Glomerular endothelial cell (primary cell): ENCODE results near the gene CREG2. TPM values are rescaled to one million over a fixed set of nuclear protein-coding genes. Genes with fewer than 3 reads are reported as not detected.
A peak's percentile ranks its signal among the peaks of the same experiment; 100 is the strongest.
"Not testable (repeated sequence)": the region's sequence is repeated elsewhere in the genome, so short reads cannot be mapped to it uniquely, and the experiment has no call there.

Experiments
- DNase-seq: peaks from one replicate; pipeline ENCODE4 v3.0.0-alpha.2; 2011; ENCODE audit warnings: low read depth, low spot score; ENCODE audit errors: extremely low read depth
- total RNA-seq: library from RNA; depleted of rRNA; stranded (reverse); fragments of >200 nt; gene quantifications from 2 replicates; pipeline ENCODE4 v1.2.3, GENCODE V29; 2015

The CREG2 gene
- total RNA-seq, 1 donor from 2014 or later = 31.7 TPM

DNA sequence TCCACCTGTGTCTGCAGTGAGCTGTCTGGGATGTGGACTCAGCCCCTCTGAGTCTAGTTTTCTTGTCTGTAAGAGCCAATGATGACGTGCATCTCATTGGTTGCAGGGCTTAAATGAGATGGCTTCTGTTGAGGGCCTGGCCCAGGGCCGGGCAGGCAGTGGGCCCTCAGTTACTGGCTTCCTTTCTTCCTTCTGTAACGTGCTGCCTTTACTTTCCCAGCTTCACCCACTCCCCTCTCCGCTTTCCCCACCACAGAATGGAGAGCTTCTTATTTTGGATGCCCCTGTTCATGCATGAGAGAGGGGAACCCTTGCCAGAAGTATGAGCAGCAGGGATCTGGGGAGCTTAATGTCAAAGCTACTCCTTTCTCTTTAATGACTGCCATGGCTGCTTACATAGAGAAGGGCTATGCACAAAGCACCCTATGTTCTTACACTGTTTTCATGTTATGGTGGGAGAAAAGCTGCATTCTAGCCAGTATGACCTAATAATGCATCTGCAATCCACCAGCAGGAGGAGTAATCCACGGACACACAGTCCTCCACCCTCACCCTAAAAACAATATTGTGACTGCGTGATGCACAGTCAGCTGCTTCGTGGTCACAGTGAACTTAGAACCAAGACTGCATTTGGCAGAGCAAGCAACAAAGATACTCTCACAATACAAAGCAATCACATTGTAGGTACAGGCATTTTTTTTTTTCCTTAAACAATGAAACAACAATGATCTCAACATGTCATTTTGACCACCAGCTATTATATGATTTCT, 37.2 kb downstream of the CREG2 start:
- no peak for DNase-seq

DNA sequence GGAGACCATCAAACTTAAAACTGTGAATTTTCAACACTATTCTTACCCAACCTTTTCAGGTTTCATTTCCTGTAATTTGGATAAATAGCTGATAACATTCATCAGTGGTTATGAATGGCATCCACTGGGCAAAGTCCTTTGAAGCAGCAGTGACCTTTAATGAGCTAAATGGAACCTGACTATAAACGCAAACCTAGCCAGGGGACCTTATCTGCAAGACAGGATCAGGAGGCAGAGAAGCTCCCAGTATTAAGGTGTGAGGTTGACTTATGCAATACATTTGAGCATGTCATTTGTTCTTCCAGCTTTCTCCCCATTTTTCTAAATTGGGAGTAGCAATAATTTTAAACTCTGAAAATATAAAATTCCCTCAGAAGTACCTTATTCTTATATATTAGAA, 38.4 kb downstream of the CREG2 start:
- DNase-seq = no peak

DNA sequence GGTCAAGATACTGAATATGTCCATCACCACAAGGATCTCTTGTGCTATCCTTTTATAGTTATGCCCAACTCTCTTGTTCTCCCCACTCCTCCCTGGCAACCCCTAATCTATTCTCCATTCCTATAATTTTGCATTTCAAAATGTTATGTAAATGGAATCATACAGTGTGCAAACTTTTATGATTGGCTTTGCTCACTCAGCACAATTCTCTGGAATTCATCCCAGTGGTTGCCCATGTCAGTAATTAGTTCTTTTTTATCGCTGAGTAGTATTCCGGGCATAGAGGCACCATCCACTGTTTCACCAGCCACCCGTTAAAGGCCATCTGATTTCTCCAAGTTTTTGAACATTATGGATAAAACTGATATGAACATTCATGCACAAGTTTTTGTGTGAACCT, 40.4 kb downstream of the CREG2 start:
- DNase-seq = no peak

DNA sequence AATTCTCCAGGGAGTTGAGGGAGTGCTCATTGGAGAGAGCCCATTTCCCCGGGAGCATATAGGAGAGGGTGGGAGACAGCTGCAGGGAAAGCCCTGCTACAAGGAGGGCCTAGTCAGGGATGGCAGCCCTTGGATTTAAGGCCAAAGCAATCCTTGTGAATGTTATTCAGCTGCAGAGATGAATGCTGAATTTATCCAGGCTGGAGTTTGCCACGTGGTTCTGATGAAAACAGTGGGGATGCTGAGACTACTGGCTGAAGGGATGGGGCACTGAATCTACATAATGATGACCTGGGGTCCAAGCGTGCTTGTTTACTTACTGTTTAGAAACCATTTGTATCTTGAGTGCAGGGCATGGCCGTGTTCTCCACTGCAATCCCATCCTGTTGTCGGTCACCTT, 43.2 kb downstream of the CREG2 start:
- no peak for DNase-seq

DNA sequence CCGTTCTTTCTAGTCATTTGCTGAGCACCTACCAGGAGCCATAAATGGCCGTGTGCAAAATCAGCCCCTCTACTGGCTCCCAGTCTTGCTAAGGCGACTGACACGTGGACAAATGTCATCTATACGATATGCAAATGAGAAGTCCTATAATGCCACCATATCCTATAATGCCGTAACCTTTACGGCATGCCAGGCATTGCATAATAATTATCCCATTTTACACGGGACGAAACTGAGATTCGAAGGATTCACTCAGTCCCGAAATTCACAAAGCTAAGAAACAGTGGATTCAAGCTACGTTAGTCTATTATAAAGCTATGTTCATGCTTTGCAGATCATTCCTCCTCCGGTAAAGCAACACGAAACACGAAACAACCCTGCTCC, 44.7 kb downstream of the CREG2 start:
- no peak for DNase-seq

DNA sequence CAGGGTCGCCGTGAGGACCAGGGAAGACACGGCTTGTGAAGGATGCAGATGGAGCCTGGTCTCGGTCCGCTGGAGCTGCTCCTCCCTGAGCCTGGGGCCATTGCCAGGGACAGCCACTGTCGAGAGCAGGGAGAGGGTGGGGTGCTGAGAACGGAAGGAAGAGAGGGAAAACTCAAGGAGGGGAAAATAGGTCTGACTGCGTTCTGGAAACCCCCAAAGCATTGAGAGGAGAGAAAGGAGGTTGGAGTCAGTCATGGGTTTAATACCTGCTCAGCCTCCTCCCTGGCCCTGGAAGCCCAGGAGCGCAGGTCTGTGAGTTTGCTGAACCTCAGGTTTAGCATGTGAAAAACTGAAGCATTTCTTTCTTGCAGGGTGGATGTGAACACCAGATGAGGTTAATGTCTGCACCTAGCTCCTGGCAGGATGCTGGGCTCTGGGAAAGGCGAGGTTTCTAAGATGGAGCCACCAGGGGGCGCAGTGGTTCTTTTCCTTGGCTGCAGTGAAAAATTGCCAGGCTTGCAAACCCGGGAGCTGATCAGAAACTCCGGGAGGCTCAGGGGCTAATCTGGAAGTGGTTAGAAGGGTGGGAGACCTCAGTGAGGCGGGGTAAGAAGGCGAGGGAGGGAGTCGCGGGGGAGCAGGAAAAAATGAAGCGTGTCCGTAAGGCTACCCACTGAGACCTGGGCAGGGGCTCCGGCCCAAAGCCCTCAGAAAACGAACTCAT, 45.2 kb downstream of the CREG2 start:
- DNase-seq = no peak

DNA sequence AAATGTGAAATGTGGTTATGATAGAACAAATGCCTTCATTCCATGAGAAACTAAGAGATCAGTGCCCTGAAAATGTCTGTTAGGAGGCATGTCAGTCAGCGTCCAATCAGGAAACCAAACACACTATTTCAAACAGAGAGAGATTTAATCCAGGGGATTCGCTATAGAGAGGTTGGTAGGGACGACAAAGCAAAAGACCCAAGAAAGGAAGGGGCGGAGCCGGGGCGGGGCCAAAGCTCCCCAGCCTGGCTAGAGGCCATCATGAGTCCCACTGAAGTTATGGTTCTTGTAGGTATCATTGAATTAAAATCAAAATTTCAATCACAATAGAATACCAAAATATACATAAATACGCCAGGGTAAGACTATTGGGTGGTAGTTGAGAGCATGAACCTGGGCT, 45.9 kb downstream of the CREG2 start:
- no peak for DNase-seq

DNA sequence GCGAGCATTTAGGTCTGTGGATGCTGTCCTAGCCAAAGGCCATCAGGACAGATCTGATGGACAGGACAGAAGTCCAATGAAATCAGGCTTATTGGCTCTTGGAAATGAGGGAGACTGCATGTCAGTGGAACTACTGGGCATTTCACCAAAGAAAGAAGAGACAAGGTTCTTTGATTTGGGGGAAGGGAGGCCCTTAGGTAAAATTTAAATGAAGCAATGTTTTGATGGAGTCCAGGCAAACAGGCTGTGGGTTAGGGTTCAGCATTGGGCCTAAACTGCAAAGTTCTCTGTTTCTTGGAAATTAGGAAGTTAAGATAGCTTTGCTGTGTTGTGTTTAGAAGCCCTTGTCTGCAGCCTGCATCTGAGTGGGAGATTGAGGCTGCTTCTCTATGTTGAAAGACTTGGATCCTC, 47.2 kb downstream of the CREG2 start:
- no peak for DNase-seq

DNA sequence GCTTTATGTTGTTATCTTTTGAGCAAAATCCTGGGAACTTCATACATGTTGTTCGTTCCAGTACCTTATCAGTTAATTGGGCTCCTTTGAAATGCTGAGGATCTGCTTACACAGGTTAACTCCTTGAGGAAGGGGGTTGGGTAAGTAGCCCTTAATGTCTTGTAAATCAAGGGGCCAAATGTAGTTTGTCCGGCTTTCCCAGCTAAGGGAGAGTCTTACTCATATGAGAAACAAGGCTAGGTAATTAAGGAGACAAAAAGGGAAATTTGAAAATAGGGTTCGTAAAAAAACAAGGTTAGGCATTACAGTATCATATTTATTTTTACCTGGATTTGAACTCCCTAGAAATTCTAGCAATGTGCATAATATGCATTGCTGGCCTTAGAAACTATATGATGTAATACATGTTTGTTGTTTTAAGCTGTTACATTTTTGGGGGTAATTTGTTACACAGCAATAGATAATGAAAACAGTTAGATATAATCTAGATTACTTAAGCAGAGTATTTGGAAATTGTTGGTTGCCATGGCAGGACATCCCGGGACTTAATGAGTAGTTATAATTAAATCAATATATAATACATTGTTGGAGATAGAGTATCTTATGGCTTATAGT, 47.9 kb downstream of the CREG2 start:
- no peak for DNase-seq

DNA sequence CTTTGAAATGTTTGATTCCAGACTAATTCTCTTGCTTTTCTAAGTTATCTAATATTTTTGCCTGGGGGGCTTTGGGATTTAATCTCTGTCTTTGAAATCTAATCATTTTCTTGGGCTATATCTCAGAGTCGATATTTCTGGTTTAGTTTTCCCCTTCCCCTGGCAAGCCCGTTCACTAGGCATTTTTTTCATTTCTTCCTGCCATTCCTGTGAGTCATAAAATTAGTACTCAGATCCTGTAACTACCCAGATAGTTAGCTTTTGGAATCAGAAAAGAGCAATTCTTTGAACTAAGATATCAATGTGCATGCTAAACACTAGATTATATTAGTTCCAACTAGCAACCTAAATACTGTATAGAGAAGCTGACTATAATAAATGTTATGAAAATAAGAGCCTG, 49.4 kb downstream of the CREG2 start:
- no peak for DNase-seq

DNA sequence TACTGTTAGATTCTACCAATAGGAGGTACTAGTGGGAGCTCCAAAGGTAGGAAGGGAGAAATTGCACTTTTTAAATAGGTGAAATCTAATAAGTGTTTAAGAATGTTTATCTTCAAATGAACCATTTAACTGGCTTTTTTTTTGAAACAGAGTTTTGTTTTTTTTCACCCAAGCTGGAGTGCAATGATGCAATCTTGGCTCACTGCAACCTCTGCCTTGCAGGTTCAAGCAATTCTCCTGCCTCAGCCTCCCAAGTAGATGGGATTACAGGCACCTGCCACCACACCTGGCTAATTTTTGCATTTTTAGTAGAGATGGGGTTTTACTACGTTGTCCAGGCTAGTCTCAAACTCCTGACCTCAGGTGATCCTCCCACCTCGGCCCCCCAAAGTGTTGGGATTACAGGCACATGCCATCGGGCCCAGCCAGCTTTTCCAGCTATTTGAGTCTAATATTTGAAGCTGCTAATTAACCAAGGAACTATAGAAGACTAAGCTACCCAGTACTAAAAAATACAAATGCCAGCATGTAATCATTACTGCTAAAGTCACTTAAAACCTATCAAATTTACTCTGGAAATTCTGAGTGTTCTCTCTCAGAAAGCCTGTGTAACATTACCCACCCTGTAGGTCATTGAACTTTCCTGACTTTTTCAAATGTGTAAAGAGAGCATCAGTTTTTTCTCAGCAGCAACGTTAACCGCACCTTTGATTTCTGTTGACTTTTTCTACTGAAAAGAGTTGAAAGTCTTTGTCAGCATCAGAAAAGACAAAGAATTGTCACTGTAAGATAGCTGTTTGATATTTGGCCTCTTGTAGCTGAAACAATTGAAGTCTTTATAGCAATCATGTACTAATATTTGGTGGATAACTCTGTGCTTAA, 54.2 kb downstream of the CREG2 start:
- DNase-seq = no peak

DNA sequence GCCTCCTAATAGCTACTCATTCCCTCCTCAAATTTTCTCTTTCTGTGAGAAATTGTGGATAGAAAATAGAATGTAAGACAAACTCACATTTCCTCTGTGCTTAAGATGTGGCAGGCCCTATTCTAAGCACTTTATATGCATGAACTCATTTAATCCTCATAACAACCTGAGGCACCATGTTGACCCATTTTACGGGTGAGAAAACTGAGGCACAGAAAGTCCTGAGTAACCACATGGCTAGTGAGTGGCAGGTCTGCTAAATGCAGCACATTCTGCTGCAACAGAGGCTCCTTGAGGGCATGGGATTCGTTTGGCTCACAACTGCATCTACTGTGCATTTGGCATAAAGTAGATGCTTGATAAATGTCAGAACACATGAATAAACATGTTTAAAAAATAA, 56.1 kb downstream of the CREG2 start:
- DNase-seq = no peak

DNA sequence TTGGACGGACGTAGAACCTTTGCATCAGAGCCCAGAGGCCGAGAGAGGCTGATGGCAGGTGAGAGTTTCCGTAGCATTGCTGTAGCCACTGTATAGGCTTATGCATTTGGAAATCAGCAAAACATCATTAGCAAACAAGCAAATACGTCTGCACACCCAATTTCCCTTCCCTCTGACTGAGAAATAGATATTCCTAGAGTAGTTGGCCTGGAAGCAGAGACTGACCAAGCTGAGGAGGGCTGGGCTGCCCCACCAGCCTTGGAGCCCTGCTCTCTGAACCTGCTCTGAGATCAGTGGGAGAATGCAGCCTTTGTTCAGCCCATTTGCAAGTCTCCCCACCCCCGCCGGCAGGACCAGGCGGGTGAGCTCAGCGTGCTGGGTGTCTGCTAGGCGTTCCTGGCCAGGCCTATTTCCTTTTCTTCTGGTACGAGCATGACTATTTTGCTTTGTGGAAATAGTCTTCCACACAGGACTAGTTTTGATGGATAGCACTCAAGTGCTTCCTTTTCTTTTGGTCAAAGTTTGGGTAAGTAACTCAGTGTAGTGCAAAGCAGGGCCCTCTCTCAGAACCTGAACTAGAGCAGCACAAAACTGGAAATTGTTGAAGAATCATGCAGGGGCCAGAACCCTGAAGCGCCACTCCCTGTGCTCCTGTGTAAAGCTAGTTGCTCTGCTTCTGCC, 56.9 kb downstream of the CREG2 start:
- no peak for DNase-seq

DNA sequence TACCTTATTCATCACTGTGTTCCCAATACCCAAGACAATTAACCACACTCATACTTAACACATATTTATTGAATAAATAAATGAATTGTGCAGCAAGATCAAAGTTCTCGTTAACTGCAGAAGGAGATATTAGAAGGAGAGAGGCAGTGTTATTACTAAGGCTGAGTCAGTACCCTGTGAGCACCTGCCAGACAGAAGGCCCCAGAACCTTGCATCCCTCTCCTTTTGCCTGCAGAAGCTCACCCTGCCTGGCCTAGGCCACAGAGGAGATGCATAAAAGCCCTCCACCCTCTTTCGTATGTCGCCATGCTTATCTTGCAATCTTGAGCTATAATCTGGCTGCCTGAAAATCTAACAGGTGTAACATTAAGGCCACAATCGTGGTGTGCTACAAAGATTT, 58.3 kb downstream of the CREG2 start:
- no peak for DNase-seq

DNA sequence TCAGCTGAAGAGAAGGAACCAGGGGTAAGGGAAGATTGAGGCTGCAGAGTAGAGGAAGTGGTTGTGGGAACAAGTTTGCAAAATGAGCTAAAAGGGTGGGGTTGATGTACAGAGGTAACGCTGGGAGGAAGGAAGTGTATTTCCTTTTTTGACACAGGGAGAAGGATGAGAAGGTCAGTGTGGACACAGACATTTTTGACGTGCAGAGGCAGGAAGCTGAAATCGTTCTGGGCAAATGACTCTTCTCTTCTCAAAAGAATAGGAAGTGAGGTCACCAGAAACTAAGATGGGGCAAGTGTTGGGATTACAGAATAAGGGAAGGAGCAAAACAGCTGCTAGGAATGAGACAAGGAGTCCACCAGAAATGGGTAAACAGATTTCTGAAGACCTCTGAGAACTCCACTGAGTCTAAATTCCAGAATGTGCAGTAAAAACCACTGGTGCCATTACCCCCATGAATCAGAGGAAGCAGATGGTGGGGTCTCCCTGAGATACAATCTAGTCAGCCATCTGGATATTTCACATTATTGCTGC, 58.8 kb downstream of the CREG2 start:
- DNase-seq = peak; percentile 82

DNA sequence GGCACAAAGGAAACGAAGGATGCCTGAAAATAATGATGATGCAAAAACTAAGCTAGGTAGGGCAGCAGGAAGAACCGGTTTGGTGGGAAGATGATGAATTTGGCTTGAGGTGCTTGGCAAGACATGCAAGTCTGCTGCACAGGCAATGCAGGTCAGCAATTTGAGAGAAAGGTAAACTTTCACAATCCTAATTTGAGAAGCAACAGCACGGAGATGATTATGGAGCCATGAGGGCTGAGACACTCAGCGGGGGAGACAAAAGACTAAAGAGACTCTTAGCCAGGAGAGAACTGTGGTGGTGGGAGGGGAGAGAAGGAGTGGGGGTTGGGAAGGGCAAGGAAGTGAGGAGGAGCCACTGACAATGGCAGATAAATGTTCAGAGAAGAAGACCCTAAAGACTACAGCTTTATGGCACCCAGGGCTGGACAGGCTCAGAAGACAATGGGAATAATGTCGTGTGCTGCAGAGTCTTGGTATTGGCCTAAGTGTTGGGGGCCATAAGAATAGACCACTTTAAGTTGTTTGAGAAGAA, 59.4 kb downstream of the CREG2 start:
- DNase-seq = no peak

DNA sequence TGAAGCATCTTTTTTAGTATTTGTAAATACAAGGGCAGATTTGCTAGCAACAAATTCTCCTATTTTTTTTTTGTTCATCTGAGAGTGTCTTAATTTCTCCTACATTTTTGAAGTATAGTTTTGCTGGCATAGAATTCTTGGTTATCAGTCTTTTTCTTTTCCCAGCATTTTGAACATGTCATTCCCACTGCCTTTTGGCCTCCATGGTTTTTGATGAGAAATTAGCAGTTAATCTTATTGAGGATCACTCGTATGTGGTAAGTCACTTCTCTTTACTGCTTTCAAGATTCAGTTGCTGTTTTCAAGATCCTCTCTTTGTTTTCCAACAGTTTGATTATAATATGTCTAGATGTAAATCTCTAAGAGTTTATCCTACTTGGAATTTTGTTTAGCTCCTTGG, 61.9 kb downstream of the CREG2 start:
- no peak for DNase-seq

DNA sequence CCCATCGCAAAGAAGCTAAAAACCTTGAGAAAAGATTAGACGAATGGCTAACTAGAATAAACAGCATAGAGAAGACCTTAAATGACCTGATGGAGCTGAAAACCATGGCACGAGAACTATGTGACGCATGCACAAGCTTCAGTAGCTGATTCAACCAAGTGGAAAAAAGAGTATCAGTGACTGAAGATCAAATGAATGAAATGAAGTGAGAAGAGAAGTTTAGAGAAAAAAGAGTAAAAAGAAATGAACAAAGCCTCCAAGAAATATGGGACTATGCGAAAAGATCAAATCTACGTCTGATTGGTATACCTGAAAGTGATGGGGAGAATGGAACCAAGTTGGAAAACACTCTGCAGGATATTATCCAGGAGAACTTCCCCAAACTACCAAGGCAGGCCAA, 70.7 kb downstream of the CREG2 start:
- not testable (repeated sequence) for DNase-seq

DNA sequence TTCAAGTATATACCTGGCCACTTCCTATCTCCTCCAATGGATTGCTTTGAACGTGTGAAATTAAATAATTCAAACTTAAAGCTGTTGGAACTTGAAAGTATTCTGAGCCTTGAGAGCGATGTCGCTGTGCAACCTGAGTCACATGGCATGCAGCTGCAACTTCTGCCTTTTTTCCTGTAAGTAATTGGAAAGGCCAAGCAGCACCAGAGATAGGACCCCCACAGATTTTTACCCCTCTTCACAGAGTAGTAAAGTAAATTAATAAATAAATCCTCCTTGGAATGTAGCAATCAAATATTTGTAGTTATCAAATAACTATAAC, 75.6 kb downstream of the CREG2 start:
- DNase-seq = no peak
